GM12865 (cell line): ENCODE results near the gene BCL2A1.
"Not testable (repeated sequence)": the region's sequence is repeated elsewhere in the genome, so short reads cannot be mapped to it uniquely, and the experiment has no call there.

Source experiments
- DNase-seq: peaks from one replicate; pipeline ENCODE4 v3.0.0; 2010; ENCODE audit warnings: low read depth
- H3K4me3 ChIP-seq: 2 replicates; pipeline ENCODE4 v1.5.1; 2011; ENCODE audit warnings: mild to moderate bottlenecking, low read depth, low read length, control low read depth
- TF ChIP-seq, protein P1 (sequence below): IDR thresholded peaks from 2 replicates; pipeline ENCODE4 v1.5.1; 2011; ENCODE audit warnings: low read length, control low read depth, low read depth, inconsistent platforms; ENCODE audit not compliant: insufficient read depth; ENCODE audit errors: missing control alignments

BCL2A1 gene

DNA sequence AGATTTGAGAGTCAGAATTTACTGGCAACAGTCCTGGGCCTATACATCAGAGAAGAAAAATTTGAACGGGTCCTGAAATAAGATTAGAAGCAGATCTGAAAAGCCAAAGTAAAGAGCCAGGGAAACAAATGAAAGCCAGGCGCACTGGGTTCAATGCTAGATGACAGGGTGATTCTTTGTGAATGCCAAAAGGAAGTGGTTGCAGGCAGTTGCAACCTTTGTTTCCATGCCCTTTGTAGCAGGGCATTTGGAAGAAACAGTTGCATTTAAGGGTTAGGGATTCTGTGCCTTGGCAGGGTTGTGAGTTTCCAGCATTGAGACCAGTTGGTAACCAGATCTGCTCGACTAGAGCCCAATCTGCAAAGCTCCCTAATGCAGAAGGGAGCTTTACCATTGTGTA is 37.8 kb downstream of the BCL2A1 start:
- no peak for DNase-seq
- TF ChIP-seq, protein P1, sequence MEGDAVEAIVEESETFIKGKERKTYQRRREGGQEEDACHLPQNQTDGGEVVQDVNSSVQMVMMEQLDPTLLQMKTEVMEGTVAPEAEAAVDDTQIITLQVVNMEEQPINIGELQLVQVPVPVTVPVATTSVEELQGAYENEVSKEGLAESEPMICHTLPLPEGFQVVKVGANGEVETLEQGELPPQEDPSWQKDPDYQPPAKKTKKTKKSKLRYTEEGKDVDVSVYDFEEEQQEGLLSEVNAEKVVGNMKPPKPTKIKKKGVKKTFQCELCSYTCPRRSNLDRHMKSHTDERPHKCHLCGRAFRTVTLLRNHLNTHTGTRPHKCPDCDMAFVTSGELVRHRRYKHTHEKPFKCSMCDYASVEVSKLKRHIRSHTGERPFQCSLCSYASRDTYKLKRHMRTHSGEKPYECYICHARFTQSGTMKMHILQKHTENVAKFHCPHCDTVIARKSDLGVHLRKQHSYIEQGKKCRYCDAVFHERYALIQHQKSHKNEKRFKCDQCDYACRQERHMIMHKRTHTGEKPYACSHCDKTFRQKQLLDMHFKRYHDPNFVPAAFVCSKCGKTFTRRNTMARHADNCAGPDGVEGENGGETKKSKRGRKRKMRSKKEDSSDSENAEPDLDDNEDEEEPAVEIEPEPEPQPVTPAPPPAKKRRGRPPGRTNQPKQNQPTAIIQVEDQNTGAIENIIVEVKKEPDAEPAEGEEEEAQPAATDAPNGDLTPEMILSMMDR = no peak
- H3K4me3 ChIP-seq = no peak overlapping the region

DNA sequence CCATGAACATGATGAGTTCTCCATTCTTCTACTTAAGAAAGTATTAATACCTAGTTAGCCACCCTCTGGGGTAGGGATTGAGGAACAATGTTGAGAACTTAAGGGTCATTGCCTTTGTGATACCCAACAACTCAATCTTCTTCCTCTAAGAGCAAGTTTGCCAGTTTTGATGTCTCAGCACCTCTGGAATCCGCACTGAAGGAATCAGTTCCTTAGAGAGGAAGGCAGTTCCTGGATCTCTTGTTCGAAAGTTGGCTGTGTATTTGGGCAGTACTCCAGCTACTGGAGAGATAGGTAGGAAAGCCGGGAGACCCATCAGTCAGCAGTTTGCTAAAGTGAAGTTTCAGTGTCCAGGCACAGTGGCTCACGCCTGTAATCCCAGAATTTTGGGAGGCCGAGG is 38.5 kb downstream of the BCL2A1 start:
- TF ChIP-seq, protein P1 = no peak
- H3K4me3 ChIP-seq = no peak overlapping the region
- no peak for DNase-seq

DNA sequence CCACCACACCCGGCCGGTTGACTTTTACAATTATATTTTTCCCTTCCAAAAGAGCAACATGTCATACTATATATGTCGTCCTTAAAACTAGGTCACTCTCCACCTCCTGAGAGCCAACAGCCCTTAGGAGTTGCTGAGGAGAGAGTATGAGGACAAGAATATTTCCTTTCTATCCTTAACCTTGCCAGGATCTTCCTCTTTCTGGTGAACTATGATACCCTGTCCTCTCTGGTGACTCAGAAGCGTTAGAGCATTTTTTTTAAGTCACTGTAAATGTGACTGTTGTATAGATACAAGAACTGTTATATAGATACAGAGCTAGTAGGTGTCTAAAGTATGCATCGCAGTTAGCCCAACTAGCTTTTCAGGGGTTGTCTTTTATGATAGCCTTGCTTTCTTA is 40.5 kb downstream of the BCL2A1 start:
- TF ChIP-seq, protein P1 = no peak
- DNase-seq = no peak
- H3K4me3 ChIP-seq = no peak overlapping the region

DNA sequence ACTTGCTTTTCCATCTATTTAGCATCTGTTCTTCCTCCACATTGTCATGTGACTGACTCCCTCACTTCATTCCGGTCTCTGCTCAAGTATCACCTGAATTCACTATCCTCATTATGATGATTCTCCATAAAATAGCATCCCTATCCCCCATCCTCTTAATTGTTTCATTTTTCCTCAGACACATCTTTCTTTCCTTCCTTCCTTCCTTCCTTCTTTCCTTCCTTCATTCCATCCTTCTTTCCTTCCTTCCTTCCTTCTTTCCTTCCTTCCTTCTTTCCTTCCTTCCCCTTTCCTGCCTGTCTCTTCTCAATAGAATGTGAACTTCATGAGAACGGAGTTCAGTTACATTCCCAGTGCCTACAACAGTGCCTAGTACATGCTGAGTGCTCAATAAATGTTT is 41.6 kb downstream of the BCL2A1 start:
- no peak for DNase-seq

DNA sequence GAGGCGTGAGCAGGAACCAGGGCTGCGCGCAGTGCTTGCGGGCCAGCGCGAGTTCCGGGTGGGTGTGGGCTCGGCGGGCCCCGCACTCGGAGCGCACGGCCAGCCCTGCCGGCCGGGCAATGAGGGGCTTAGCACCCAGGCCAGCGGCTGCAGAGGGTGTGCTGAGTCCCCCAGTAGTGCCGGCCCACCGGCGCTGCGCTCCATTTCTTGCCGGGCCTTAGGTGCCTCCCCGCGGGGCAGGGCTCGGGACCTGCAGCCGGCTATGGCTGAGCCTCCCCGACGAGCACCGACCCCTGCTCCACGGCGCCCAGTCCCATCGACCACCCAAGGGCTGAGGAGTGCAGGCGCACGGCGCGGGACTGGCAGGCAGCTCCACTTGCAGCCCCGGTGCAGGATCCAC is 44.9 kb downstream of the BCL2A1 start:
- H3K4me3 ChIP-seq, DNase-seq: not testable (repeated sequence)

More for the DNA sequence above, 41.6 kb downstream of the BCL2A1 start:
- H3K4me3 ChIP-seq = no peak overlapping the region
- TF ChIP-seq, protein P1 = no peak

DNA sequence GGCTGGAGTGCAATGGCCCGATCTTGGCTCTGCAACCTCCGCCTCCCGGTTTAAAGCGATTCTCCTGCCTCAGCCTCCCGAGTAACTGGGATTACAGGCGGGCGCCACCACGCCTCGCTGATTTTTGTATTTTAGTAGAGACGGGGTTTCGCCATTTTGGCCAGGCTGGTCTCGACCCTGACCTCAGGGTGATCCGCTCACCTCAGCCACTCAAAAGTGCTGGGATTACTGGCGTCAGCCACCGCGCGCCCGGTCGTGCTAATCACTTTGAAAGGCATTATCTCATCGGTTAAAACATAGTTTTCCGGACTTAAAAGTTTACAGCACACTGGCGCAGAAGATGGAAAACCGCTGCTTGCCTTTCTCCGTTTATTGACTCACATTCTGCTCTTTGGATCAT is 46.6 kb downstream of the BCL2A1 start:
- DNase-seq = no peak
- TF ChIP-seq, protein P1 = no peak
- H3K4me3 ChIP-seq = peak overlapping the region; percentile 88

DNA sequence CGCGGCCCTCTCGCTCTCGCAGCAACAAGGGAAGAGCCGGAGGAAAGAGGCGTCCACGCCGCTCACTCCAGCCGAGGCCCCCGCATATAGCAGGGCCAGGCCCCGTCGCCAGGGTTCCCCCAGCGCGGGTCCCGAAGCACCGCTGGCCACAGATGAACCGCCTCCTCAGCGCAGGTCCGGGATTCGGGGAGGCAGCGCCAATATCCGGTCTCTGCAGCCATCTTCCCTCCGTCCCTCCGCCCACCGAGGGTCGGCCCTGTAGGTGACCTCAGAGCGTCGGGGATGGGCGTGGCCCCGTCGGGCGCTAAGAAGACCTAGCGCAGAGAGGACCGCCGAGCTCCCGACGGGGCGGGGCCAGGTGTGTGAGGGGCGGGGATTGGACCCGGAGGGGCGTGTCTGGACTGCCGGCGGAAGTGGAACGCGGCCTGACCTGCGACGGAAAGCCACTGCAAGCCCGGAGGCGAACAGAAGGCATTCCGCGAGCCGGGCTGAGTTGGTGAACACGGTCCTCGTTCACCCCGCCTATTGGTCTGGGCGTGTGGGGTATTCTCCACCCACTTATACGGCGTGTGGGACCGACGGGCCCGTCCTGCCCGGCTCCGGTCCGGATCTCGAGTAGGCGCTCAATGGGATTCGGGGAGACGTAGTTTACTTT is 47.4 kb downstream of the BCL2A1 start:
- TF ChIP-seq, protein P1 = no peak
- peak; percentile 100 for DNase-seq
- peak overlapping the region; percentile 88 for H3K4me3 ChIP-seq

DNA sequence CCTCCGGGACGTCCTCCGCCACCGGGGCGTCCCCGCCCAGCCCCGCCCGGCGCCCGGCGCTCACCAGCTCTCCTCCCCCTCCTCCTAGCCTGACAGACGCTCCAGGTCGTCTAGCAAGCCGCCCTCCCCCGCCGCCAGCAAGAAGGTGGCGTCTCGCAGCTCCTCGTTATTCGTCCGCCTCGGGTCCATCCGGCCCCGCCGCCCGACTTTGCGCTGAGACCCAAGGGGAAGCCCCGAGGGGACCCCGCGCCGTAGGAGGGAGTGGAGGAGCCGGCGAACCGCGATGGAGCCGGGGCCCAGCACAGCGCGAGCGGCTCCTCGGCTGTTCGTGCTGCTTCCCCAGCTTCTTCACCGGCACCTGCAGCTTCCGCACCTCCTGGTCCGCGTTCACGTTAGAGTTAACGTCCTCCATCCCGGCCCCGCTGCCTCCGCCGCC is 47.9 kb downstream of the BCL2A1 start:
- TF ChIP-seq, protein P1 = no peak
- peak; percentile 88 for DNase-seq
- H3K4me3 ChIP-seq = peak overlapping the region; percentile 88
